ENCODE data around the gene CGAS.

- TF ChIP-seq CTCF (IDR thresholded peaks at IDR 0.05) (no peak), POLR2A (IDR thresholded peaks at IDR 0.05) (no peak)
Observed at GRCh38 chr6:73443555-73443954, 8.5 kb downstream of the CGAS start.

Measured in esophagus squamous epithelium (tissue), 4 donors.